NB4 (cell line): ENCODE results near the gene STAB1.

Experiments
- CTCF ChIP-seq: IDR thresholded peaks from one replicate; pipeline ENCODE4 v1.5.1; 2012; ENCODE audit warnings: low read depth, low read length
- MAX ChIP-seq: IDR thresholded peaks from 2 replicates; pipeline ENCODE4 v1.6.1; 2011; ENCODE audit warnings: low read depth, low read length

GRCh38 chr3:52480768-52481715 is 14.1 kb upstream of the STAB1 start:
- TF ChIP-seq CTCF (no peak), MAX (no peak)
